IPS-NIHi7 (cell line): ENCODE data around the gene GGT7.
"Not testable (repeated sequence)": the region's sequence is repeated elsewhere in the genome, so short reads cannot be mapped to it uniquely, and the experiment has no call there.

Source experiments
- DNase-seq: peaks from one replicate; pipeline ENCODE4 v3.0.0; 2012; ENCODE audit warnings: mixed read lengths; ENCODE audit errors: extremely low spot score

GGT7 gene

DNA sequence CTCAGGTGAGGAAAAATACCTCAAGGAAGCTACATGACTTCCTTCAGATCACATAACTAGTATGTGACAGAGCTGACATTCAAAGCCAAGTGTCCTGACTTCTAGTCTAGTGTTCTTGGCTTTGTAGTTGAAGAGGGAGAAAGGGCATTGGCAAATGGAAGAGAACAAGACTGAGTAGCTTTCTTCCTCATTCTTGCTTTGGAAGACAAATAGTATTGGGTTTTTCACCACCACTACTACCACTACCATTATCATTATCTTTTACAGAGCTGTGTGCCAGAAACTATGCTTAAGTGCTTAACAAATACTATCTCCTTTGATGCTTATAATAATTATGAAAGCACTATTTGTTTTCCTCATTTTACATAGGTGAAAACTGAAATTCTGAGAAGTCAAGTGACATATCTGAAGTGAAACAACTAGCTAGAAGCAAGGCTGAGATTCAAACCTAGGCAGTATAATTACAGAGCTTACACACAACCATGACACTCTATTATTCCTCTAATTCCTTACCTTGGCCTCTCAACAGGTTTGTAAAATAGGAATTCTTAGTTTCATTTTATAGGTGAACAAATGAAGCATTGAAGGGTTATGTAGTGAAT is 10.5 kb upstream of the GGT7 start:
- no peak for DNase-seq

GRCh38 chr20:34881689-34882088 is 9.0 kb upstream of the GGT7 start:
- no peak for DNase-seq

- DNase-seq = not testable (repeated sequence)
Observed at GRCh38 chr20:34880971-34881370, 8.3 kb upstream of the GGT7 start.

GRCh38 chr20:34880215-34880850 is 7.7 kb upstream of the GGT7 start:
- no peak for DNase-seq

DNA sequence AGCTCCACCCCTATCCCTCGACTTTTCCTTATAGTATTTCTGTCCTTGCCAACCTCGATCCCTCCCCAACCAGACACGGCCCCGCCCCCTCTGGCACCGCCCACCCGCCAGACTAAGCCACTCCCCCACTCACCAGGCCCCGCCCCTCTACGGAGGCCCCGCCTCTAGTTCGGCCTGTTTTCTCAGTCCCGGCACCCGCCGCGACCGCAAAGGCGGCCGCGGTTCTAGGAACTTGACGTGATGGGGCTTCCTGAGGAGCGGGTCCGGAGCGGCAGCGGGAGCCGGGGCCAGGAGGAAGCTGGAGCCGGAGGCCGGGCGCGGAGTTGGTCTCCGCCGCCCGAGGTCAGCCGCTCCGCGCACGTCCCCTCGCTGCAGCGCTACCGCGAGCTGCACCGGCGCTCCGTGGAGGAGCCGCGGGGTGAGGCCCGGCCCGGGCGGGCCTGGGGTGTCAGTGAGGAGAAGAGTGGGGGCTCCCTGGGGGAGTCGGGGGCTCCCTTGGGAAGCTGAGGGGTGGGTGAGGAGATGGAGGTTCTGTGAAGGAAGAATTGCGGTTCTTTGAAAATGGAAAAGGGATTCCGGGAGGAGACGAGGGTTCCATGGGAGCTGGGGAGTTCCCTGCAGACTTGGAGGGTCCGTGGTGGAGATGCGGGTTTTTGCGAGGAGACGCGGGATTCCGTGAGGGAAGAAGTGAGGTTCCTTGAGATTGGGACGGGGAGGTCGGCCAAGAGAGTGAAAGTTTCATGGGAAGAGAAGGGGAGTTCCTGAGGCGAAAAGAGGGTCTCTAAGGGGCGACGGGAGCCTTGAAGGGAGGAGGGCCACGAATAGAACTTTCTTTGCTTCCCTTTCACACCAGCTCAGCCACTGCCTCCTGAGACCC is 4.0 kb upstream of the GGT7 start, which contains the start of gene ACSS2:
Gene ACSS2 (plus strand): TSS at position 207 of the 877 bp plus-strand sequence. CDS start 34 bp downstream, at position 241.
- no peak for DNase-seq

DNA sequence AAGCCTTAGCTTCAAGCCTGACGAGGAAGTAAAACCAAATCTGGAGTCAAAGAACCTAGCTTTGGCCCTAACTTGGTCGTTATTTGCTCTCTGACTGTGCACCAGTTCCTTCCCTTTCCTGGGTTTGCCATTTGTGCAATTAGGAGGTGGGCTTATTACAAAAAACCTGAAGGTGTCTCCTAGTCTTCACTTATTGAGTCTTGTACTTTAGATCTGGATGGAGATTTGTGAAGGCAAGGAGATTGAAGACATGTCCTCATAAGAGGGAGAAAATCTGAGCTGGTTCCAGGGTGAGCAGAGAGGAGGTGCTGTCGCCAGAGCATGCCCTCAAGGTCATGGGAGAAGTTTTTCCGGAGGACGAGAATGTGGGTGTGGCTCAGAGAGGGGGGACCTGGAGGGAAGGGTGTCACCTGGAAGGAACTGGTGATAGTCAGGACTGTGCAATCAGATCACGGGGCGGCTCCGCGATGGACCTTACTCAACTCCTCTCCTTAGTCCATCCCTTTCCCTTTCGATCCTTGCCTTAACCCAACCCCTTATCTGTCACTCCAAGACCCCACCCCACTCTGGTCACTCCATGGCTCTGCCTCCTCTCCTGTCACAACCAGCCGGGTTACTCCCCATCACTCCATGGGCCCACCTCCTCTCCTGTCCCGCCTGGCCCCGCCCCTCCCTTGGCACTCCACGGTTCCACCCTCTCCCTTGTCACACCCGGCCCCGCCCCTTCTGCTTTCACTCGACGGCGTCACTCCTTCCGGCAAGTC is 3.2 kb upstream of the GGT7 start:
- peak; percentile 96 for DNase-seq

GRCh38 chr20:34874094-34874654 is 1.5 kb upstream of the GGT7 start:
- DNase-seq = peak; percentile 75

- no peak for DNase-seq
Observed at GRCh38 chr20:34873583-34874093, 982 bp upstream of the GGT7 start.

GRCh38 chr20:34871966-34872621 is 562 bp downstream of the GGT7 start:
- no peak for DNase-seq

- DNase-seq = no peak
Observed at GRCh38 chr20:34871320-34871926, 1.2 kb downstream of the GGT7 start.

DNA sequence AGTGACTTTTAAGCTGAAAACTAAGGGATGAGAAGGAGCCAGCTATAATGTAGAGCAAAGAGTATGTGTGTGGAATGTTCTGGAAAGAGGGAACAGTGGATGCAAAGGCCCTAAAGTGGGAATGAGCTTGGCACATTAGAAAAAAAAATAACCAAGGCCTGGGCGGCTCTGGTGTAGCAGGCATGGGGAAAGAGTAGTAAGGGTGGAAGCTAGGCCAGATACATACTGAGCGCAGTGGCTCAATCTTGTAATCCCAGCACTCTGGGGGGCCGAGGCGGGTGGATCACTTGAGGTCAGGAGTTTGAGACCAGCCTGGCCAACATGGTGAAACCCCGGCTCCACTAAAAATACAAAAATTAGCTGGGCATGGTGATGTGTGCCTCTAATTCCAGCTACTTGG is 8.4 kb downstream of the GGT7 start:
- no peak for DNase-seq

DNA sequence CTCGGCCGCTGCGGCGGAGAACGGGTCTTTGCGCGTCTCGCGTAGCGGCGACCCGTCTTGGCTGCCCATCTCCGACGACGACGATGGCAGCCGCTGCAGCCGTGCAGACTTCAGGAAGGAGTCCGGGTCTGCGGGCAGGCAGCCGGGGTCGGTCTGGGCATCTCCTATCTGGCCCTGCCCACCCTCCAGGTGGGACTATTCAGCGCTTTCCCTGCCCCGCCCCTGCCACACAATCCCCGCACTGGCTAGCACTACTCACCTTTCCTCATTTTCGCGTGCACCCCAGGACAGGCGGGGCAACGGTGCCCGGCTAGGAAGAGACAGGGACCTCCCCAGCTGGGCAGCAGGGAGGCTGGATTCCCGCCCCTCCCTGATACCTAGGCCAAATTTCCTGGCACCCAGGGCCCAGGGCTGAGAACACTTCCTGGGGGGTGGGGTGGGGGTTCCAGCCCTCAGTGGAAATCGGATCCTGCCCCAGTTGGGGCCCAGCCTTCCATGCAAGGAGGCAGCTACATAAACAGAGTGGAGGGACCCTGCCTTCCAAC is 9.2 kb downstream of the GGT7 start:
- peak; percentile 42 for DNase-seq

DNA sequence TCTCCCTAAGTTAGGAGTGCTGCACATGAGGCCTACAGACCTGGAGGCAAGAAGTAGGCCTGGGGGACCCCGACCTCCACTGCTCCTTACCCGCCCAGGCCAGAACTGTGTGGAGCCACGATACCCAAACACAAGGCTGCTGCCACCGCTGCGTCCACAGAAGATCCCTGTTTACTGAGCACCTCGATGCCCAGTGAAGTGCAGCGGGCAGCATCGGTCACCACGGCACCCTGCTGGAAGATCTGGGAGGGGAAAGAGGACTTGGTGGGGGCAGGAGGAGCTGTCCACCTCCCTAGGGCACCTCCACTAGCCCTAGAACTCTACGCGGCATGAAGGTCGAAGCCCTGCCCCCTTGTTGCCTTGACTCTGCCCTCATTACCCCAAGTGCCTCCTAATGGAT is 9.9 kb downstream of the GGT7 start:
- DNase-seq = peak; percentile 18

DNA sequence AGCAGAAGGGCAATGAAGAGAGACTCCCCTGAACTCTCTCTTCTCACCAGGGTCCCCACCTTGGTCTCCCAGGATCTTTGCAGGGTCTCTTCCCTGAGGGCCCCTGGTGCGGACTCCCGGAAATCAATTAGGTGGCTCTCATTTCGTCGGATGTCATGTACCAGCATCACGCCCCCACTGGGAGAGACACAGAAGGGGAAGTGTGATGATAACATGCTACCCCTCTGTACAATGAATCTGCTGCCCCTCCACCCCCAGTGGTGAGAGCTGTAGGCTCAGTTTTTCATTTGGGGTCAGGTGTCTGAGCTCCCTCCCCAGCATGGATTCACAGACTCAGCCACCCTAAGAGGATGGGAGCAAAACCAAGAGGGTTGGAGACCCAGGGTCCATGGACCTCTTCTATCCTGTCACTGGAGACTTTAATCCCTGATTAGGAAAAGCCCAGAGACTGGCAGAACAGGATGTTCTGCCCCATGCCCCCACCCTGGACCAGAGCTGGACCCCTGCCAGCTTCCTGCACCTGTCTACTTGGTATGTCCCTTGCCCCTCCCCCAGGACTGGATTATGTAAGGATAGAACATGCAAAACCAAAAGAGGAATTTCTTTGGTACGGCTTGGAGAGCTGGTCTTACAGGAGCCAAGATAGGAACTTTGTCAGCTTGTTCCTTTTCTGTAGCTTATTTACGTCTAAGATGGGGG is 11.1 kb downstream of the GGT7 start:
- DNase-seq = no peak

DNA sequence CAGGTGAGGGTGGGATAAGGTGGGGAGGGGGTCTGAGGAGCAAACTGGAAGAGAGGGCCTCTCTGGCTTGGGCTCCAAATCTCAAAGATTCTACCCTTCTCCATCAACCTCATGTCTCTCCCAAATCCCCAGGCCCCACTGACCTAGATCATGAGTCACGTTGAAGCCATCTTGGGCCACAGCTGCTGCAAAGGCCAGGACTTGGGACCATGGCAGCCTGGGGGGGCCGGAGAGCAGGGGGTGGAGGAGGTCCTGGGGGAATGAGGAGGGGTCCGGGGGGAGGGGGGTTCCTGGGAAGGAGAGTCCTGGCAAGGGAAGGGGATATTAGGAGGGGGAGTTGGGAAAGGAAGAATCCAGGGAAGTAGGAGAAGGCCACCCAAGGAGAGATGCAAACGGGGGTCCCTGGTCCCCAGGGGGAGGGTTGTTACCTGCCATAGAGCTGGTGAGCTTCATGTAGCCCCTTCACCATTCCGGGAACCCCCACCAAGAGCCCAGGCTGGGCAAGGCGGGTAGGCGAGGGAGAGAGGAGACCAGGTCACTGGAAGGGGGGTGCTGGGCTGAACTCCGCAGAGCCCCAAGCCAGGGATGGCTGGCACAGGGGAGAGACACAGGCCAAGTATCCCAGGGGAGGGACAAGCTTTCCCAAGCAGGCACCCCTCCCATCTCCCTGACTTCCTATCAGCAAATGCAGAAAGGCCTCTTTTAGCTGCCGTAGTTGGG is 12.7 kb downstream of the GGT7 start:
- no peak for DNase-seq

DNA sequence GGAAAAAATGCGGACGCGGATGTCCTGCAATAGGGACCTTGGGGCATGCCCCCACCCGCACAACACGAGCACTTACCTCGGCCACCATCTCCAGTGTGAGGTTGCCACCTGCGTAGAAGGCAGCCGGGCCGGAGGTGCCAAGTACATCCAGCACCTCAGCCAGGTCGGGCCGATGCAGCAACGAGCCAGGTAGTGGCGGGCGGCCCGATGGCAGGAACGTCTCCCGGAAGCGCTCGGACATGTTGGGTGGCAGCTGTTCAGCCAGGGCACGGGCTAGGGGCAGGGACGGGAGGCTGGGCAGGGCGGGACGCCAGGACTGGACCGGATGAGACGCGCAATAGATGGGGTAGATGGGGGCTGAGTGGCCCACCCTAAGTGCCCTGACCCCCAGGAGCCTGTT is 13.3 kb downstream of the GGT7 start:
- no peak for DNase-seq

GRCh38 chr20:34852298-34852697 is 20.4 kb downstream of the GGT7 start:
- DNase-seq = no peak

DNA sequence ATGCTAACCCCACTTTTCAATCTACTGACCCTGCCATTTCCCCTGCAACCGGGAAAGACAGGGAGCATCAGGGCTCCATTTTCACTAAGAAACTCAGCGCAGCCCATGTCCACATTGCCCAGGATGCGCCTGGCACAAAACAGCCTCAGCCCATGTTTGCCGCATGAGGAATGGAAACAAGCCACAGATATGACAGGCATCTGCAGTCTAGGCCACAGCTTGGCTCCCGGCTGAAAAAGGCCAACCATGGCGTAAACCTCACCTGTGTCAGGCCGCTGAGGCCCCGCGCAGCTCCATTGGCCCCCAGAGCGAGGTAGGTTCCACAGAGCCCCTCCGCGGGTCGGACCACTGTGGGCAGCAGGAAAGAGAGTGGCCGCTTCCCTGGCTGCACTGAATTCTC is 21.7 kb downstream of the GGT7 start:
- DNase-seq = no peak

- DNase-seq = no peak
Observed at GRCh38 chr20:34849778-34850177, 22.9 kb downstream of the GGT7 start.
